Progenitor cell of endocrine pancreas (in vitro differentiated cells): ENCODE measurements around the gene SPEG. TPM values are rescaled to one million over a fixed set of nuclear protein-coding genes. Genes with fewer than 3 reads are reported as not detected.

ENCODE experiments used
- DNase-seq: peaks from one replicate; pipeline ENCODE4 v3.0.0; 2021; ENCODE audit warnings: low spot score; ENCODE audit not compliant: unreplicated experiment
- H3K27ac Mint-ChIP-seq: 2 replicates; pipeline ENCODE4 v1.8.0; 2021; ENCODE audit warnings: mild to moderate bottlenecking, moderate library complexity, mixed read lengths
- H3K27me3 Mint-ChIP-seq: 2 replicates; pipeline ENCODE4 v1.8.0; 2021; ENCODE audit warnings: mixed read lengths
- H3K36me3 Mint-ChIP-seq: 2 replicates; pipeline ENCODE4 v1.8.0; 2022; ENCODE audit warnings: mixed read lengths; ENCODE audit not compliant: insufficient read depth
- H3K4me1 Mint-ChIP-seq: 2 replicates; pipeline ENCODE4 v1.8.0; 2021; ENCODE audit warnings: low read depth, mixed read lengths
- H3K4me3 Mint-ChIP-seq: 2 replicates; pipeline ENCODE4 v1.8.0; 2021; ENCODE audit warnings: low read depth, mild to moderate bottlenecking, moderate library complexity, mixed read lengths
- H3K9me3 Mint-ChIP-seq: 2 replicates; pipeline ENCODE4 v1.8.0; 2021; ENCODE audit warnings: low read depth, mixed read lengths
- CTCF ChIP-seq: fragments of 200-600 bp; sonication (generic); IDR thresholded peaks from one replicate; pipeline ENCODE4 v1.5.0; 2021; ENCODE audit warnings: antibody characterized with exemption, mild to moderate bottlenecking; ENCODE audit not compliant: unreplicated experiment
- total RNA-seq: library from RNA; stranded (reverse); gene quantifications from 2 replicates; pipeline ENCODE4 v1.2.1, GENCODE V29; 2021

SPEG gene
- total RNA-seq, 1 donor from 2014 or later: 15.1 TPM

- Mint-ChIP-seq H3K4me3 (no peak overlapping the region), H3K4me1 (no peaks in the 10 kb centered on the region), H3K27ac (no peak overlapping the region), H3K36me3 (no peaks in the 10 kb centered on the region), H3K27me3 (peaks cover 62% of the 10 kb centered on the region), H3K9me3 (no peaks in the 10 kb centered on the region)
- no peak for DNase-seq
- no peak for TF ChIP-seq CTCF
Measured at GRCh38 chr2:219419331-219420197, 15.1 kb upstream of the SPEG start.

- no peak overlapping the region for H3K4me3 Mint-ChIP-seq
- no peak for TF ChIP-seq CTCF
- no peak overlapping the region for H3K27ac Mint-ChIP-seq
- no peaks in the 10 kb centered on the region for H3K9me3 Mint-ChIP-seq
- peaks cover 55% of the 10 kb centered on the region for H3K27me3 Mint-ChIP-seq
- no peaks in the 10 kb centered on the region for H3K36me3 Mint-ChIP-seq
- H3K4me1 Mint-ChIP-seq: no peaks in the 10 kb centered on the region
- no peak for DNase-seq
Measured at GRCh38 chr2:219420687-219421086, 14.0 kb upstream of the SPEG start.

- Mint-ChIP-seq H3K36me3 (no peaks in the 10 kb centered on the region), H3K4me1 (no peaks in the 10 kb centered on the region), H3K27me3 (peaks cover 54% of the 10 kb centered on the region), H3K9me3 (no peaks in the 10 kb centered on the region), H3K27ac (no peak overlapping the region), H3K4me3 (no peak overlapping the region)
- no peak for TF ChIP-seq CTCF
- no peak for DNase-seq
Measured at GRCh38 chr2:219421323-219421722, 13.3 kb upstream of the SPEG start.

- Mint-ChIP-seq H3K27ac (no peak overlapping the region), H3K9me3 (no peaks in the 10 kb centered on the region), H3K4me1 (no peaks in the 10 kb centered on the region), H3K27me3 (peaks cover 59% of the 10 kb centered on the region), H3K4me3 (no peak overlapping the region), H3K36me3 (no peaks in the 10 kb centered on the region)
- DNase-seq: no peak
- TF ChIP-seq CTCF: no peak
Measured at GRCh38 chr2:219422952-219423534, 11.6 kb upstream of the SPEG start.

- H3K9me3 Mint-ChIP-seq: no peaks in the 10 kb centered on the region
- TF ChIP-seq CTCF: no peak
- H3K4me3 Mint-ChIP-seq: no peak overlapping the region
- H3K27me3 Mint-ChIP-seq: peaks cover 61% of the 10 kb centered on the region
- no peak overlapping the region for H3K27ac Mint-ChIP-seq
- no peaks in the 10 kb centered on the region for H3K36me3 Mint-ChIP-seq
- H3K4me1 Mint-ChIP-seq: no peaks in the 10 kb centered on the region
- DNase-seq: no peak
Measured at GRCh38 chr2:219423652-219424377, 10.8 kb upstream of the SPEG start.
